SU-DHL-6 (cell line): ENCODE results near the gene NEURL1B.

Experiments
- CTCF ChIP-seq: fragments of 200-600 bp; sonication (generic); IDR thresholded peaks from one replicate; pipeline ENCODE4 v1.5.1; 2017; ENCODE audit warnings: antibody characterized with exemption, mild to moderate bottlenecking, low read length, moderate library complexity; ENCODE audit not compliant: insufficient read depth, poor library complexity, severe bottlenecking
- EZH2phosphoT487 ChIP-seq: fragments of 200-600 bp; sonication (generic), shearing (Covaris generic); conservative IDR thresholded peaks from 2 replicates; pipeline ENCODE4 v1.6.1; 2018; ENCODE audit warnings: mild to moderate bottlenecking, antibody characterized with exemption, low read length, moderate library complexity, mixed read lengths

- TF ChIP-seq CTCF, result no peak
- no peak for TF ChIP-seq EZH2phosphoT487
Measured at GRCh38 chr5:172664018-172664417, 23.0 kb downstream of the NEURL1B start.
